NCI-H524 treated with DMSO at 0.1 percent for 48 hours (cell line): Measurements from ENCODE around the gene C1QTNF8.
A peak's percentile ranks its signal among the peaks of the same experiment; 100 is the strongest.

ENCODE experiments used
- DNase-seq: peaks from one replicate; lab custom pipeline; 2025; lab: John Stamatoyannopoulos, UW

Gene C1QTNF8

DNA sequence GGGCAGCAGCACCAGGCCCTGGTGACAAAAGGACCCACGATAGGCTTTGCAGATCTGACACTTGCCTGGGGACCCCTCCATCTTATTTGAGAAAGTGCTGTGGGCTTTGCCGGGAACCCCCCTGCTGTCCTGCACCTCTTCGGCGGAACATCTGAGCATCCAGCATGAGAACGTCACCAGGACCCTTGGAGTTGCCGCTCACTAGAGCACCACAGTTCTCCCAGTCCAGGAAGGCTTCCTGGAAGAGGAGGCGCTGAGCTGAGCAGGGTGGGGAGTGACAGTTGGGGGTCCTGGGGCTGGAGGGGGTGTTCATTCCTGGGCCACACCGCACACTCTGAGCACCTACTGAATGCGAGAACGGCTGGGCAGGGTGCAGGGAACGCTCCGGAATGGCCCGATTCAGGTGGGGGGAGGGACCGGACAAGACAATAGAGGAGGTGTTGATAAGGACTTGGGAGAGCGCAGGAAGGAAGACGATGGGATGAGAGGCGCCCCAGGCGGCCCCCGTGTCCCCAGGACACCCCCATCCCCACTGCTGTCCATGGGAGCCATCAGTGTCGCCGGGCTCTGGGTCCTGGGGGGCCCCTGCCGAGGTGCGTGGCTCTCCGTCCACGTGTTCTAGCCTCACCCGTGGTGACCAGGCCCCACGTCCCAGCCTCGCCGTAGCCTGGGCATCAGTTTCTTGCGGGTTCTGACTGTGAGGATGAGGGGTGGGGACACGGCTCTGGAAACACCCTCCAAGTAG, 32.1 kb upstream of the C1QTNF8 start:
- DNase-seq: no peak

DNA sequence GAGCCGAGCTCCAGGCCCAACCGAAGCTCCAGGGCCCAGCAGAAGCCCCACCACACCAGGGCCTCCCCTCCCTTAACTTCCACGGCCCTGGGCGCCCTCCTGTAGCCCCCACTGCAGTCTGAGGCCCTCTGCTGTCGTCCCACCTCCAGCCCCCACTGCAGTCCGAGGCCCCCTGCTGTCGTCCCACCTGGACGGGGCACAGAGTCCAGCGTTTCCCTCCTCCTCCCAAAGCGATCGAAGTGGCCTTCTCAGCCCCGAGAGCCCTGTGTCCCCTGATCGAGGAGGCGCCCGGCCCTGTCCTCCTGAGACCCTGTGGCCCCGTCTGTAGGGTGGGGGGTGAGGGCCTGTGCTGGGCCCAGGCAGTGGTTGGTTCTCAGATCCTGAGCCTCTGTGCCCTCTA, 31.1 kb upstream of the C1QTNF8 start:
- DNase-seq: no peak

DNA sequence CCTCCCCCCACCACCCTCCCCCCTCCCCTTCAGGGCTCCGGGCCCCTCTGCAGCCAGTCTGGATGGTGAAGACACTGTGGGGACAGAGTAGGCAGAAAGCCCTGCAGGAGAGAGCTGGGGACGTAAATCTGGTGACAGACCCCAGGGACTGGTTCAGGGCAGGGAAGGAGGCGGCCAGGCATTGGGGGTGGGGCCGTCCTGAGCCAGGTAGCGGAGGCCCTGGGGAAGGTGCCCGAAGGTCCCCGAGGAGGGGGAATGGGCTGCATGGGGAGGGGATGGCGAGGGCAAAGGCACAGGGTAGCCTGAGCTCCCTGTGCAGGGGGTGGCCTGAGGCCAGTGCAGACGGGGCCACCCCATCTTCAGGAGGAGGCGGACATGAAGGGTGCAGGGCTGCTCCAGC, 30.5 kb upstream of the C1QTNF8 start:
- no peak for DNase-seq

- no peak for DNase-seq
These were observed 30.0 kb upstream of the C1QTNF8 start for GRCh38 chr16:1126044-1126443.

- peak; percentile 56 for DNase-seq
These were observed 29.4 kb upstream of the C1QTNF8 start for GRCh38 chr16:1125471-1125870.

DNA sequence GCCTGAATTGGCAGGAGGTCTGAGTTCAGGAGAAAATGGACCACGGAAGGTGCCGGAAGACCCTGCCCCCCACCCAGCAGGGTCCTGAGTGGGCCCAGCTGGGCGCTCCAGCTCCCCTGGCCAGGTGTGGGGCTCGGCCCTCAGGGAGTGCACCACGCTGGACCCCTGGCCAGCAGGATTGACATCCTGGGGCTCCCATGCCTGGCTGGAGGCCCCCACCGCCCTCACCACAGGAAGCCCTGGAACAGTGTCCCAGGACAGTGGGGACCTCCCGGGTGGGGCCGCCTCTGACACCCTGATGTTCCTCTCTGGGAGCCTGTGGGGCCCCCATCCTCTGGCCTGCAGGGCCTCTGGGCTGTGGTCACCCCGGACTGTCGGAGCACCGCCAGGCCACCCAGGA, 28.8 kb upstream of the C1QTNF8 start:
- DNase-seq: no peak

- no peak for DNase-seq
These were observed 28.2 kb upstream of the C1QTNF8 start for GRCh38 chr16:1124291-1124690.

DNA sequence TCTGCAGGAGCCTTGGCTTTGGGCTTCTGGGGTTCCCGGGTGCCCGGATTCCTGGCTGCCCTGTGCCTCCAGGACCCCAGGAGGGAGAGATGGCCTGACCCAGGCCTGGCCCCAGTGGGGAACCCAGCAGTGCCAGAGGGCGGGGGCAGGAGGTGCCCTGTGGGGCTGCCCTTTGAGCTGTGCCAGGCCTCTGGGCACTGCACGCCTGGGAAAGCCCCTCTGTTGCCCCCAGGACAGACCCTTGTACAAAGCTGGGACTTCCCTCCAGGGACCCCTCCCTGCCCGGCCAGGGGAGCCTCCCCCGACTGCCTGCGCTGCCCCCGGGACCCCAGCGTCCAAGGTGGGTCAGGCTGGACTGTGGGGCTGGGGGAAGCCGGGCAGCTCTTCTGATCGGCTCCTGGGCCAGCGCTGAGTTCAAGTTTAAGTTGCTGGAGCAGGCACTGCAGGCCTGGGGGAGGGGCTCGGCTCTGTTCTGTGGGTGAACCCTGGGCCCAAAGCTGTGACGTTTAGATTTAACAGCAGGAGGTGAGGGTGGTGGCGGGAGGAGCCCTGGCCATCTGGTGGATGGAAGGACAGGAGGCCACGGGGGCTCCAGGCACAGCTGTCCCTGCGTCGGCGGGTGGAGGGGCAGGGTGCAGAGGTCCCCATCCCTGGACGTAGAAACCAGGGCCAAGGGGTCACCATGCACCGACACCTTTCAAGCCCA, 27.6 kb upstream of the C1QTNF8 start:
- peak; percentile 30 for DNase-seq

DNA sequence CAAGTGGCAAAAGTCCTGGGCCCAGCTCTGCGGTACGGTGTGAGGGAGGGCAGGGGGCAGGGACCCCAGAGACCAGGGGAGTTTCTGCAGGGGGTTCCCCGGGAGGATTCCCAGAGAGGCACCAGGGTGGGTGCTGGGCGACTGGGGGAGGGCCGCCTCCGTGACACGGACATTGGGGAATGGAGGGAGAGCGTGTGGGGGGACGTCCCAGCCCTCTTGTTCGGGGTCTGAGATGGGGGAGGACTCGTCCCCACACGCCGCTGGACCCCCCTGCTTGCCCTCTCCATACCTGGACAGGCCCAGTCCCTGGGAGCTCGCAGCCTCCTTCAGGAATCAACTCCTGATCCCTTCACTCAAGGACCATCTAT, 26.3 kb upstream of the C1QTNF8 start:
- no peak for DNase-seq

DNA sequence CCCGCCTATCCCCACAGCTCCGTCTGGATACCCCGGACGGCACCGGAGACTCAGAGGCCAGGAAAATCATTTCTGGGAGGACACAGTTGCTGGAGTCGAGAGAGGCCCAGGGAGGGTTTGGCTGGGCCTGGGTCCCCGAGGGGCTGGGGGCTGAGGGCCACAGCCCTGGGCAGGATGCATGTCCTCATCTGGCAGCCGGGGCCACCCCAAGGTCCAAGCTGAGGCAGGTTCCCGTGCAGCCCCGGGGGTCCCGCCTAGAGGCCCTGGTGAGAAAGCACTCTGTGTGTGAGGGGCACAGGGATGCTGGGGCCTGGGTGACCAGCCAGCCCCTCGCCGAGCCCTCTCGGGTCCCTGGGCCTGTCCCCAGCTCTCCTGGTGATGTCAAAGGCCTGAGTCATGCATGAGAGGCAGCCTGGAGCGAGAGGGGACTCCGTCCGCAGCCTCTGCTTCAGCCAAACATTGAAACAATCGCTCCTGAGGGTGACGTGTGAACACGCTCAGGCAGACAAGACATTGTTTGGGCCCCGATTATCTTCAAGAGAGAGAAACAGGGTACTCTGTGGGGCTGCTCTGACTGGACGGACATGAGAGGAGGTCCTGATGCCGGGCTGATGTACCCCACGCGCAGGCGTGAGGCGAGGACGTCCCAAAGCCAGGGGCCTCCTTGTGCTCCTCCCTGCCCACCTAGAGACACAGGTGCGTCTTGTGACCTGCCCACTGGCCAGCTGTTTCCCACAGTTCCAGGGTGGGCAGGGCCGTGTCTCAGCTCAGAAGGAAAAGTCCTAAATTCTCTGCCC, 25.8 kb upstream of the C1QTNF8 start:
- no peak for DNase-seq

DNA sequence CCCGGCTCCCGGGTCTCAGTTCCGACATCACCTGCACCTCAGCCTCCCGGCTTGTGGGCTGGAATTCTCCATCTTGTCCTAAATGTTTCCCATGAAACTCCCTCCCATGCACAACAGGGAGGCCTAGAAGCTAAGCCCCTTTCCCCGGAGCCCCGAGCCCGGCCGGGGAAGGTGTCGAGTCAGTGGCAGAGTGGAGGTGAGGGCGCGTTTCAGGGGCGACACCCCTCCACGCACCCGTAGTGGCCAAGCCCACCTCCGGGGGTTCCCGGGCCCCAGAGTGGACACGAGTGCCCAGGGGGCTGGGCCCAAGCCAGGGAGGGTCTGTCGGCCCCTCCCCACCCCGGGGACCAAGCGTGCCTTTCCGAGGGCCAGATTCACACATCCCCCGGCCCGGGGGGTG, 25.0 kb upstream of the C1QTNF8 start:
- DNase-seq: no peak

DNA sequence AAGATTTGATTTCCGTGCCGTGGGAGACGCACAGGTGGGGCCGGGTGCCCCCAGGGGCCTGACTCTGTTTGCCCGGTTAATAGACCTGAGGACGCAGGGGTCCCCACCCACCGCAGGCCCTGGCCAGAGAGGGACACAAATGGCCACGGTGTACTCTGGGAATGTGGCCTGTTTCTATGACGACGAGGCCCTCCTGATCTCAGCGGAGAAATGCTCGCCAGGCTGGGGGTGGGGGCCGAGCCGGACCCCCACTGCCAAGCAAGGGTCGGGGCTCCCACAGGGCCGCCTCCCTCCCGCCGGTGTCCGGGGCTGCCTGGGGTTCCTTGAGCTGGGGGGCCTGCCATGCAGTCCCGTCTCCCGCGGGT, 24.5 kb upstream of the C1QTNF8 start:
- DNase-seq: no peak

DNA sequence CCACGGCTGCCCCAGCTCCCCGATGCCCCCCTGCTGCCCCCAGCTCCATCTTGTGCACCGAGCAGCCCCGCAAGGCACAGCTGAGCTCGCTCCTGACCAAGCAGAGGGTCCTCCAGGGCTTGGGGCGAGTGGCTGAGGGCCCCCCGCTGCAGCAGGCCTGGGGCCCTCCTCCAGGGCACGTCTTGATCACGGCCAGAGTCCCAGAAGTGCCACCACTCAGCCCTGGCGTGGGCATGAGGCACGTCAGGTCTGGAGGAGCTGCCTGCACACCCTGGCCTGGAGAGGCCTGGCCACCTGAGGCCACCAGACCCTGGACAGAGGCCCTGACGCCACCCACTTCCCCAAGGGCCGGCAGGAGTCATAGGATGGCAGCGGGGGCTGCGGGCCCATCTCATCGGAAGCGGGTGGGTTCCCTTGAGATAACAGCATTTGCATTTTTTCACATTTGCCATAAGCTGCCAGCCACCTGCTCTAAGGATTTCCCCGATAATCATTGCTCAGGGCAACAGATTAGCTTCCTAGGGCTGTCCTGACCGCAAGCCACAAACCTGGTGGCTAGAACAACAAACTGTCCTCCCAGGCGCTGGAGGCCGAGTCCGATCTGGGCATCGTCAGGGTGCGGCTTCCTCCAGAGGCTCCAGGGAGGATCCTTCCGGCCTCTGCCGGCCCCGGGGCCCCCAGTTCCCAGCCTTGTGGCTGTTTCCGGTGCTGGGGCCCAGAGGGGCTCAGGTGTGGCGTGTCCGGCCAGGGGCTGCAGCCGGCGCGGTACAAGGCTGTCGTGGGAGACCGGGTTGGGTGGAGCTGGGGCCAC, 23.9 kb upstream of the C1QTNF8 start:
- no peak for DNase-seq

DNA sequence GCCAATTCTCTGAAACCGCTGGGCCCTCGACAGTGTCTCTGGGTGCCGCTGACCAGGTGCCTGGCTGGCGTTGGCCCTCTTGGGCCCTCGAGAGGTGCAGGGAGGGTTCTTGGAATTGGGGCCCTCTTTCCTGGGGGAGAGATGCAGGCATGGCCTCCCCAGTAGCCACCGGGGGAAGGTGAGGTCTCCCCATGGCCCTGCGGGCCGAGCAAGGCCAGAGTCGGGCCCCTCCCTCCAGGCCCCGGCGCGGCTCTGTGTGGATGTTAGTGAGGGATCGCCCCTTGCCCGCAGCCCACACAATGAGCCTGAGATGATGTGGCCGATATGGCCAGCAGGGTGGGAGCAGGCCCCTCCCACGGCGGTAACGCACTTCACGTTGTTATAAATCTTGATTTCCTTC, 23.1 kb upstream of the C1QTNF8 start:
- DNase-seq: no peak

- no peak for DNase-seq
These were observed 21.9 kb upstream of the C1QTNF8 start for GRCh38 chr16:1117926-1118325.

- no peak for DNase-seq
These were observed 21.3 kb upstream of the C1QTNF8 start for GRCh38 chr16:1117176-1117900.

GRCh38 chr16:1116693-1117077, 20.6 kb upstream of the C1QTNF8 start:
- DNase-seq: no peak

GRCh38 chr16:1113889-1114526, 18.0 kb upstream of the C1QTNF8 start:
- DNase-seq: no peak

- DNase-seq: no peak
These were observed 17.4 kb upstream of the C1QTNF8 start for GRCh38 chr16:1113489-1113888.

- no peak for DNase-seq
These were observed 16.6 kb upstream of the C1QTNF8 start for GRCh38 chr16:1112506-1113184.

- no peak for DNase-seq
These were observed 13.6 kb upstream of the C1QTNF8 start for GRCh38 chr16:1109648-1110047.
